Measurements from ENCODE around the gene PTAR1.
"Not testable (repeated sequence)": the region's sequence is repeated elsewhere in the genome, so short reads cannot be mapped to it uniquely, and the experiment has no call there.

PTAR1 gene

DNA sequence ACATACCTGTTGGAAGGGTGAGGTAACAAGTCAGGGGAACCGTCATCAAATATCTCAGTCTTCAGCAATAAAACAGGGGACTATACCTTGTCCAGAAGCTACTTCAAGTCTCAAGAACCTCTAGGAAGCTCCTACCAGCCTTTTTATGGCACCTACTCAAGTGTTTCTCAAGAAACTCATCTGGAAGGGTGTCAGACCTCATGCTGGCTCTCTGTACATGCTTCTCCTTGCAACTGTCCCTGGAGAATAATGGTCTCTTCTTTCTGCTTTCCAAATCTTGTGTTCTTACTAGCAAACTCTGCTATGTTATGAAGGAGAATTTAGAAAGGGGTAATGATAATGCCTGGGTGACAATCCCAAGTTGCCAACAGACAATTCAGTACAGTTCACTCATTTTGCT, 8.3 kb upstream of the PTAR1 start:
- no peak overlapping the region for H3K4me3 ChIP-seq (replicated peaks; ENCODE audit: low read depth, low read length)
- no peak for DNase-seq (ENCODE audit: low read depth)
- TF ChIP-seq, protein P1, sequence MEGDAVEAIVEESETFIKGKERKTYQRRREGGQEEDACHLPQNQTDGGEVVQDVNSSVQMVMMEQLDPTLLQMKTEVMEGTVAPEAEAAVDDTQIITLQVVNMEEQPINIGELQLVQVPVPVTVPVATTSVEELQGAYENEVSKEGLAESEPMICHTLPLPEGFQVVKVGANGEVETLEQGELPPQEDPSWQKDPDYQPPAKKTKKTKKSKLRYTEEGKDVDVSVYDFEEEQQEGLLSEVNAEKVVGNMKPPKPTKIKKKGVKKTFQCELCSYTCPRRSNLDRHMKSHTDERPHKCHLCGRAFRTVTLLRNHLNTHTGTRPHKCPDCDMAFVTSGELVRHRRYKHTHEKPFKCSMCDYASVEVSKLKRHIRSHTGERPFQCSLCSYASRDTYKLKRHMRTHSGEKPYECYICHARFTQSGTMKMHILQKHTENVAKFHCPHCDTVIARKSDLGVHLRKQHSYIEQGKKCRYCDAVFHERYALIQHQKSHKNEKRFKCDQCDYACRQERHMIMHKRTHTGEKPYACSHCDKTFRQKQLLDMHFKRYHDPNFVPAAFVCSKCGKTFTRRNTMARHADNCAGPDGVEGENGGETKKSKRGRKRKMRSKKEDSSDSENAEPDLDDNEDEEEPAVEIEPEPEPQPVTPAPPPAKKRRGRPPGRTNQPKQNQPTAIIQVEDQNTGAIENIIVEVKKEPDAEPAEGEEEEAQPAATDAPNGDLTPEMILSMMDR (IDR thresholded peaks at IDR 0.05; ENCODE audit: low read length, missing control alignments): no peak

GRCh38 chr9:69763862-69764261, 4.1 kb upstream of the PTAR1 start:
- H3K4me3 ChIP-seq (replicated peaks; ENCODE audit: low read depth, low read length); DNase-seq (ENCODE audit: low read depth): not testable (repeated sequence)

- no peak for DNase-seq (ENCODE audit: low read depth)
- H3K4me3 ChIP-seq (replicated peaks; ENCODE audit: low read depth, low read length): no peak overlapping the region
- TF ChIP-seq, protein P1 (IDR thresholded peaks at IDR 0.05; ENCODE audit: low read length, missing control alignments): no peak
Observed at GRCh38 chr9:69762527-69762926, 2.7 kb upstream of the PTAR1 start.

GRCh38 chr9:69760278-69760610, 433 bp upstream of the PTAR1 start:
- peak overlapping the region; percentile 92 for H3K4me3 ChIP-seq (replicated peaks; ENCODE audit: low read depth, low read length)
- TF ChIP-seq, protein P1 (IDR thresholded peaks at IDR 0.05; ENCODE audit: low read length, missing control alignments): no peak
- no peak for DNase-seq (ENCODE audit: low read depth)

- TF ChIP-seq, protein P1 (IDR thresholded peaks at IDR 0.05; ENCODE audit: low read length, missing control alignments): no peak
- DNase-seq (ENCODE audit: low read depth): no peak
- peak overlapping the region; percentile 92 for H3K4me3 ChIP-seq (replicated peaks; ENCODE audit: low read depth, low read length)
Observed at GRCh38 chr9:69759021-69759420, 790 bp downstream of the PTAR1 start.

DNA sequence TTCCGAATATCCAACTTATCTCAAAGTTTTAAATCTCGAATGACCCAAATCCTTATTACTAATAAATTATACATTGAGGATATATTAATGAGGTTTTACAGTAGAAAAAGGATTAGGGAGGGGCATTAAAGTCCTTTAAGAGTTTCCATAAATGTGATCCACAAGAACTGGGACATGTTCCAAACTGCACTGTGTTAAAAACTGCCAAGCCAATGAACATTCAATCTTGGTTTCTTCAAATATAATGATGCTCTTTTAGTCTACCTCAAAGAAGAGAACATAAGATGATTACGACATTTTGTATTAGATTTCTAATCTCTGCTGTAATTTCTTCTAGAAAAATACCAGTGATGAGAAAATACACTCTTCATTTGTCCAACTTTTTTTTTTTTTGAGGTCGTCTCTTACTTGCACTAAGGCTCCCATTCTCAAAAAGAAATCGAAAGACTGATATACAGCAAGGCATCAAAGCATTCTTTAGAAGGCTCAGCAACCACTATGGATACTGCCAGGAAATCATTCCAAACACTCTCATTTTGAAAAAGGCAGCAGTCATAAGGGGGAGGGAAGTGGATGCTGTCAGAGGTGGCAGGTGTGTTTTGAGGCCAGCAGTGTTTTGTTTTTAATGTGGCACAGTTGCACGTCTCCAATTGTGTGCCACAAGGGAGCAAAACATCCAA, 1.7 kb downstream of the PTAR1 start:
- H3K4me3 ChIP-seq (replicated peaks; ENCODE audit: low read depth, low read length): peak overlapping the region; percentile 92
- TF ChIP-seq, protein P1 (IDR thresholded peaks at IDR 0.05; ENCODE audit: low read length, missing control alignments): no peak
- peak; percentile 48 for DNase-seq (ENCODE audit: low read depth)

- H3K4me3 ChIP-seq (replicated peaks; ENCODE audit: low read depth, low read length): no peak overlapping the region
- TF ChIP-seq, protein P1 (IDR thresholded peaks at IDR 0.05; ENCODE audit: low read length, missing control alignments): no peak
- no peak for DNase-seq (ENCODE audit: low read depth)
Observed at GRCh38 chr9:69755205-69755604, 4.6 kb downstream of the PTAR1 start.

Data from fibroblast of pulmonary artery (primary cell).